ENCODE results near the gene ZNF761.
"Not testable (repeated sequence)": the region's sequence is repeated elsewhere in the genome, so short reads cannot be mapped to it uniquely, and the experiment has no call there.

ZNF761 gene

DNA sequence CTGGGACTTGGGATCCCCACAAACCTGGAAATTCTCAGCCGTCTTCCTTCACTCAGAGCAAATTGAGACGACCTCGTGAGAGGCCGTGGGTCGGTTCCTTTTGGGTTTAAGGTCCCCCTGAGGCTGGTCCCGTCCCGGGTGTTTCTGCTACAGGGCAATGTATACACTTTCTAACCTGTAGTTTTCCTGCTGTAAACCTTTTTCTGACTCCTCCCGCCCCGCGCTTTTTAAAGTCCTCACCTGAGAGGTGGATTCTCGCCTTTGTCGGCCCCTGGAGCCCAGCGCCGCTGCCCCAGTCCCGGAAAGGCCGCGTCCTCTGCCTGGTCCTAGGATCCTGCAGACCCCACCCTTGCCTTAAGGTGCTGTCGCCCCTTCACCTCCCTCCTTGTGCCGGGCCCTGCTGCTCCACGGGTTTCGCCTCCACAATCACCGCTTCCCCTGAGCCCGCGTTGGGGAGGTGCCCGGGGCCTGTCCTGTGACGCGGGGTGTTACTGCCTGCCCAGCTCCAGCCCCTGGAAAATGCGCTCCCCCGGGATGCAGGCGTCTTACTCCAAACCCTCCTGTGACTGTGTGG is 391 bp downstream of the ZNF761 start:
- peak overlapping the region; percentile 91 for H3K4ac ChIP-seq (ENCODE audit: low read depth, low read length)
- no peak overlapping the region for H3K23ac ChIP-seq (ENCODE audit: low read length)
- H3K18ac ChIP-seq (ENCODE audit: low read length), result peak overlapping the region; percentile 80
- H3K9me3 ChIP-seq (ENCODE audit: insufficient read depth, low read depth, low read length), result no peaks in the 10 kb centered on the region
- H4K8ac ChIP-seq (ENCODE audit: low read depth, low read length), result peak overlapping the region; percentile 80
- peaks cover 5% of the 10 kb centered on the region for H3K79me2 ChIP-seq (ENCODE audit: control insufficient read depth, insufficient read depth, low read length, poor library complexity)
- DNase-seq, result peak in 1 of 2 donors; percentile 38
- no peak overlapping the region for H3K27ac ChIP-seq (ENCODE audit: low read depth, low read length)
- peaks cover 1 to 2% of the 10 kb centered on the region in 2 experiments for H3K4me1 ChIP-seq (ENCODE audit: control insufficient read depth in 1 of 2, insufficient read depth in 2 of 2, low read length in 2 of 2)
- peak overlapping the region; percentile 74 for H3K4me3 ChIP-seq (ENCODE audit: low read depth, low read length)
- H4K12ac ChIP-seq (ENCODE audit: low read depth, low read length), result peak overlapping the region; percentile 12
- H2AFZ ChIP-seq (ENCODE audit: insufficient read depth, low read length, poor library complexity), result no peak overlapping the region
- H3K4me2 ChIP-seq (ENCODE audit: low read length), result peak overlapping the region; percentile 70
- peak overlapping the region; percentile 77 for H3K14ac ChIP-seq (ENCODE audit: low read length)
- H3K9ac ChIP-seq (ENCODE audit: low read length), result peak overlapping the region; percentile 34
- H2BK120ac ChIP-seq (ENCODE audit: insufficient read depth, low read length, poor library complexity), result no peak overlapping the region
- H3K36me3 ChIP-seq (ENCODE audit: control insufficient read depth in 1 of 2, insufficient read depth in 2 of 2, low read length in 2 of 2), result peaks cover 11 to 16% of the 10 kb centered on the region in 2 experiments
- peak overlapping the region; percentile 42 for H2BK5ac ChIP-seq (ENCODE audit: low read depth, low read length, poor library complexity)
- peak overlapping the region; percentile 32 for H4K91ac ChIP-seq (ENCODE audit: low read depth, low read length)
- peaks cover 6% of the 10 kb centered on the region for H3K79me1 ChIP-seq (ENCODE audit: low read length)
- H2AK5ac ChIP-seq (ENCODE audit: low read length), result peak overlapping the region; percentile 87
- WGBS (ENCODE audit: extremely low coverage, insufficient coverage, insufficient read length), result no CpG with 5 or more reads among the region's 30 CpGs
- H3K27me3 ChIP-seq (ENCODE audit: insufficient read depth, low read length), result no peaks in the 10 kb centered on the region
- no peak overlapping the region for H2BK12ac ChIP-seq (ENCODE audit: low read length)

DNA sequence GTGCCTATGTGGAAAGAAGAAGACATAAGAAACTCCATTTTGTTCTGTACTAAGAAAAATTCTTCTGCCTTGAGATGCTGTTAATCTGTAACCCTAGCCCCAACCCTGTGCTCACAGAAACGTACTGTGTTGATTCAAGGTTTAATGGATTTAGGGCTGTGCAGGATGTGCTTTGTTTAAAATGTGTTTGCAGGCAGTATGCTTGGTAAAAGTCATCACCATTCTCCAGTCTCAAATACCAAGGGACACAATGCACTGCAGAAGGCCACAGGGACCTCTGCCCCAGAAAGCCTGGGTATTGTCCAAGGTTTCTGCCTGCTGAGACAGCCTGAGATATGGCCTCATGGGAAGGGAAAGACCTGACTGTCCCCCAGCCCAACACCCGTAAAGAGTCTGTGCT is 12.0 kb downstream of the ZNF761 start:
- Histone ChIP-seq H3K9me3 (ENCODE audit: insufficient read depth, low read depth, low read length) (peaks cover 16% of the 10 kb centered on the region), H3K4me1 (ENCODE audit: control insufficient read depth in 1 of 2, insufficient read depth in 2 of 2, low read length in 2 of 2) (peaks cover 10 to 11% of the 10 kb centered on the region in 2 experiments), H3K36me3 (ENCODE audit: control insufficient read depth in 1 of 2, insufficient read depth in 2 of 2, low read length in 2 of 2) (peaks cover 53 to 65% of the 10 kb centered on the region in 2 experiments)
- not testable (repeated sequence) for DNase-seq; H3K4ac ChIP-seq (ENCODE audit: low read depth, low read length); H4K12ac ChIP-seq (ENCODE audit: low read depth, low read length); H2BK120ac ChIP-seq (ENCODE audit: insufficient read depth, low read length, poor library complexity); H2AK5ac ChIP-seq (ENCODE audit: low read length); H4K8ac ChIP-seq (ENCODE audit: low read depth, low read length); H3K14ac ChIP-seq (ENCODE audit: low read length); H2AFZ ChIP-seq (ENCODE audit: insufficient read depth, low read length, poor library complexity); H3K9ac ChIP-seq (ENCODE audit: low read length); H2BK5ac ChIP-seq (ENCODE audit: low read depth, low read length, poor library complexity); H3K27me3 ChIP-seq (ENCODE audit: insufficient read depth, low read length); H4K91ac ChIP-seq (ENCODE audit: low read depth, low read length); H3K23ac ChIP-seq (ENCODE audit: low read length); H3K4me3 ChIP-seq (ENCODE audit: low read depth, low read length); H3K18ac ChIP-seq (ENCODE audit: low read length); H2BK12ac ChIP-seq (ENCODE audit: low read length); H3K79me2 ChIP-seq (ENCODE audit: control insufficient read depth, insufficient read depth, low read length, poor library complexity); H3K4me2 ChIP-seq (ENCODE audit: low read length); H3K27ac ChIP-seq (ENCODE audit: low read depth, low read length); H3K79me1 ChIP-seq (ENCODE audit: low read length)
- no CpG with 5 or more reads among the region's 2 CpGs for WGBS (ENCODE audit: extremely low coverage, insufficient coverage, insufficient read length)

DNA sequence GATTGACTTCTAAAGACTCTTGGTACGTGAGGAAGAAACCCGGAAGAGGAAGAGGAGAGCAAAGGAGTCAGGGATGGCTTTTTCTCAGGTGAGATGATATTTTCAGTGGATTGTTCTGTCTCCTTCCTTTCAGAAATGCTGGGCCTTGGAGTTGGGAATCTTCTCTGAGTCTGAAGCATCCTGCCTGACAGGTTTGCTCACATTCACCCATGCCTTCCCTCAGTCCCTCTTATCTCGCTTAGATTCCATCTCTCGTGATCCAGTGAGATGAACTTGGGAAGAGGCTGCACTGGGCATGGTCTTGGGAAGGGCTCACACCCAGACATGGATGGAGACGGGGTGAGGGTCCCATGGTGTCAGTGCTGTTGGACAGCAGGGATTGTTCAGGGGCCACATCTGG is 15.4 kb downstream of the ZNF761 start:
- H3K18ac ChIP-seq (ENCODE audit: low read length); H3K4ac ChIP-seq (ENCODE audit: low read depth, low read length); H2BK12ac ChIP-seq (ENCODE audit: low read length); H4K12ac ChIP-seq (ENCODE audit: low read depth, low read length); H3K79me2 ChIP-seq (ENCODE audit: control insufficient read depth, insufficient read depth, low read length, poor library complexity); H3K4me2 ChIP-seq (ENCODE audit: low read length); H3K9ac ChIP-seq (ENCODE audit: low read length); H2AFZ ChIP-seq (ENCODE audit: insufficient read depth, low read length, poor library complexity); H2BK120ac ChIP-seq (ENCODE audit: insufficient read depth, low read length, poor library complexity); H3K14ac ChIP-seq (ENCODE audit: low read length); H2BK5ac ChIP-seq (ENCODE audit: low read depth, low read length, poor library complexity); H3K79me1 ChIP-seq (ENCODE audit: low read length); H3K4me3 ChIP-seq (ENCODE audit: low read depth, low read length); H4K91ac ChIP-seq (ENCODE audit: low read depth, low read length); H4K8ac ChIP-seq (ENCODE audit: low read depth, low read length); H2AK5ac ChIP-seq (ENCODE audit: low read length); H3K23ac ChIP-seq (ENCODE audit: low read length); H3K27me3 ChIP-seq (ENCODE audit: insufficient read depth, low read length): not testable (repeated sequence)
- H3K4me1 ChIP-seq (ENCODE audit: control insufficient read depth in 1 of 2, insufficient read depth in 2 of 2, low read length in 2 of 2), result peaks cover 10 to 11% of the 10 kb centered on the region in 2 experiments
- no CpG with 5 or more reads among the region's 5 CpGs for WGBS (ENCODE audit: extremely low coverage, insufficient coverage, insufficient read length)
- DNase-seq, result peak; percentile 53 to 67
- H3K36me3 ChIP-seq (ENCODE audit: control insufficient read depth in 1 of 2, insufficient read depth in 2 of 2, low read length in 2 of 2), result peaks cover 60 to 65% of the 10 kb centered on the region in 2 experiments
- peaks cover 10% of the 10 kb centered on the region for H3K9me3 ChIP-seq (ENCODE audit: insufficient read depth, low read depth, low read length)
- H3K27ac ChIP-seq (ENCODE audit: low read depth, low read length), result peak overlapping the region; percentile 8

DNA sequence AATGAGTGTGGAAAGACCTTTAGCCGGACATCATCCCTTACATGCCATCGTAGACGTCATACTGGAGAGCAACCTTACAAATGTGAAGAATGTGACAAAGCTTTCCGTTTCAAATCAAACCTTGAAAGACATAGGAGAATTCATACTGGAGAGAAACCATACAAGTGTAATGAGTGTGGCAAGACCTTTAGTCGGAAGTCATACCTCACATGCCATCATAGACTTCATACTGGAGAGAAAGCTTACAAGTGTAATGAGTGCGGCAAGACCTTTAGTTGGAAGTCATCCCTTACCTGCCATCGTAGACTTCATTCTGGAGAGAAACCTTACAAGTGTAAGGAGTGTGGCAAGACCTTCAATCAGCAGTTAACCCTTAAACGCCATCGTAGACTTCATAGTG is 24.0 kb downstream of the ZNF761 start:
- Histone ChIP-seq H3K9ac (ENCODE audit: low read length) (no peak overlapping the region), H3K9me3 (ENCODE audit: insufficient read depth, low read depth, low read length) (peaks cover 13% of the 10 kb centered on the region), H3K23ac (ENCODE audit: low read length) (no peak overlapping the region), H3K36me3 (ENCODE audit: control insufficient read depth in 1 of 2, insufficient read depth in 2 of 2, low read length in 2 of 2) (peaks cover 27 to 49% of the 10 kb centered on the region in 2 experiments), H2BK12ac (ENCODE audit: low read length) (no peak overlapping the region), H4K12ac (ENCODE audit: low read depth, low read length) (no peak overlapping the region), H3K4ac (ENCODE audit: low read depth, low read length) (no peak overlapping the region), H4K91ac (ENCODE audit: low read depth, low read length) (no peak overlapping the region), H3K4me1 (ENCODE audit: control insufficient read depth in 1 of 2, insufficient read depth in 2 of 2, low read length in 2 of 2) (peaks cover 4 to 6% of the 10 kb centered on the region in 2 experiments), H2AK5ac (ENCODE audit: low read length) (no peak overlapping the region), H2BK5ac (ENCODE audit: low read depth, low read length, poor library complexity) (no peak overlapping the region), H3K14ac (ENCODE audit: low read length) (no peak overlapping the region), H3K18ac (ENCODE audit: low read length) (no peak overlapping the region), H3K27ac (ENCODE audit: low read depth, low read length) (no peak overlapping the region), H2BK120ac (ENCODE audit: insufficient read depth, low read length, poor library complexity) (no peak overlapping the region), H3K79me2 (ENCODE audit: control insufficient read depth, insufficient read depth, low read length, poor library complexity) (no peaks in the 10 kb centered on the region), H4K8ac (ENCODE audit: low read depth, low read length) (no peak overlapping the region), H3K4me3 (ENCODE audit: low read depth, low read length) (no peak overlapping the region), H2AFZ (ENCODE audit: insufficient read depth, low read length, poor library complexity) (no peak overlapping the region), H3K27me3 (ENCODE audit: insufficient read depth, low read length) (no peaks in the 10 kb centered on the region), H3K4me2 (ENCODE audit: low read length) (no peak overlapping the region), H3K79me1 (ENCODE audit: low read length) (no peaks in the 10 kb centered on the region)
- WGBS (ENCODE audit: extremely low coverage, insufficient coverage, insufficient read length), result no CpG with 5 or more reads among the region's 9 CpGs
- DNase-seq, result no peak

All from trophoblast cell (in vitro differentiated cells and primary cell).